GM18517 (cell line): ENCODE data around the gene CR1.
"Not testable (repeated sequence)": the region's sequence is repeated elsewhere in the genome, so short reads cannot be mapped to it uniquely, and the experiment has no call there.

ENCODE experiments used
- ATAC-seq: cut with Tn5 transposase; IDR thresholded peaks from one replicate; pipeline ENCODE4 v1.9.1; 2021; ENCODE audit warnings: mild to moderate bottlenecking, moderate library complexity; ENCODE audit not compliant: unreplicated experiment

CR1 gene

DNA sequence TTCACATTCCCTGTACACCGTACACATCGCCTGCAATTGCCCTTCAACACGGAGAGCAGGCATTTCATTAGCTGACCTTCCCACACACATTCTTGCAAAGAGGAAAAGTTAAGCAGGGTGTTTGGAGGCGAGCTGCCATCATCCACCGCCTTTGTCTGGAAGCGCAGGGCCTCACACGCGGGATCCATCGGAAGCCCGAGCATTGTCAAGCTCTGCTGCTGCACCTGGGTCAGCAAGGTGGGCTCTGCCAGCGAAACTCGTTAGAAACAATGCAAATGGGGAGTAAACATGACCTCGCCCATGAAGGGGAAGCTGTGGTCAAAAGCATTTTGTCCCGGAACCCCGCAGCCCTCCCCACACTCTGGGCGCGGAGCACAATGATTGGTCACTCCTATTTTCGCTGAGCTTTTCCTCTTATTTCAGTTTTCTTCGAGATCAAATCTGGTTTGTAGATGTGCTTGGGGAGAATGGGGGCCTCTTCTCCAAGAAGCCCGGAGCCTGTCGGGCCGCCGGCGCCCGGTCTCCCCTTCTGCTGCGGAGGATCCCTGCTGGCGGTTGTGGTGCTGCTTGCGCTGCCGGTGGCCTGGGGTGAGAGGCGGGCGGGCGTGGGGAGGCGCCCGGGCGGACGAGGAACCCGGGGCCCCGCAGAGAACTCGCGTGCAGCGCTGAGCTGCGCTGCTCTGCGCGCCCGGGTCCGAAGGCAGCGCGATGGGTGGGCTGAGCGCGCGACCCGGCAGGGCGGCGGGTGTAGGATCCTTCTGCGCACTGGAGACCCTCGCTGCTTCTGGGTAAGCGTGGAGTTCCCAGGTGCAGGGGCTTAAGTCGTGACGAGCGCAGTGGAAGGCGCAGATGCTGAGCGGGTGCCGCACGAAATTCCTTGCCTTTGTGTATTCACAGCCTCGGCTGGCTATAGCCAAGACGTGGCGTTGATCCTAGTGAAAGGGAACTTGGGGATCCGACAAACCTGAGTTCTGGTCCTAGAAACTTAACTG, at the start of gene CR1:
Gene CR1, plus strand, starts transcription at position 357 of the 992 bp plus-strand sequence. Its CDS starts 111 bp downstream, at position 468.
- ATAC-seq, result no peak

DNA sequence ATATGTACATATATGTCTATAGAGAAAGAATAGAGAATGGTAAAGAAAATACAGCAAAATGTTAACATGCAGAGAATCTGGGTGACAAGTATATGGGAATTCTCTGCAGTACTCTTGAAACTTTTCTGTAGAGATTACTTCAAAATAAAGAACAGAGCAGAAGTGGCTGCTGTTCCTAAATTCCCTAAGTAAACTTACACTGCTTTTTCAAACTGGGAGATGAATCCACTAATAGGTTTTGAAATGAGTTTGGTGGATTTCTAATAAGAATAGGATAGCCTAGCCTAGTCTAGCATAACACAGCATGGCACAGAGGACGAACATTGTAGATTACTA, 42.3 kb upstream of the CR1 start:
- ATAC-seq, result no peak

DNA sequence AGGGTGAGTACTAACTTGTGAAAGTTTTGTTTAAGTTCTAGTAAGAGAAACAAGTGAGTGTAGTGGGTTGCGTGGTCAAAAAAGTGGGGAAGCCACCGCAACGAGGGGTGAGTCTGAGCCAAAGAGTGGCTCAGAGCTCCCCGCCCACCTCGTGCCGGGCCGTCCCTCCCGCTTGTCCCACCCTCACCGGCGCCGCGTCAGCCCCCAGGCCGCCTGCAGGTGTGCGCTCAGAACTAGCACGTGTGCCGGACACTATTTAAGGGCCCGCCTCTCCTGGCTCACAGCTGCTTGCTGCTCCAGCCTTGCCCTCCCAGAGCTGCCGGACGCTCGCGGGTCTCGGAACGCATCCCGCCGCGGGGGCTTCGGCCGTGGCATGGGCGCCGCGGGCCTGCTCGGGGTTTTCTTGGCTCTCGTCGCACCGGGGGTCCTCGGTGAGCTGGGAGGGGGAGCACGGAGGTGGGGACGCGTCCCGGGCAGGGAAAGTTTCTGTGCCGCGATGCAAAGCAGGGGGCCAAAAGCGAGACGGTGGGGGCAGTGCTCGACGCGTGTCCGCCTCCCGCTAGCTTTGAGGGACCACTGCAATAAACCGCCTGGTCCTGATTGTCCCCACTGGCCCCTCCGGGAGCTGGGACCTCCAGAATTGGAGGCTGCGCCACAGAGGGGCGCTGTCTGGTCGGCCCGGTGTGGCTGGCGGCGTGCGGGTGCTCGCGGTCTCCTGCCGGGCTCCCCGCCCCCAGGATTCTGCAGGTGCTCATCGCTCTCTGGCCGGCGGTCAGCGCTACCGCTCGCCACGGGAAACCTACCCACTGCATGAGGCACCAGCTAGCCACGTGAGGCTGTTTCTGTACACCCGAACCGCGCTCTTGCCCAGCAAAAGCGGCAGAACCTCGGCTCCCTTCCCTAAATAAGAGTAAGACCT, 41.7 kb upstream of the CR1 start, which contains the start of gene CR2:
Gene CR2, plus strand, starts transcription at position 283 of the 919 bp plus-strand sequence. Its CDS starts 91 bp downstream, at position 374.
- peak; percentile 73 for ATAC-seq

DNA sequence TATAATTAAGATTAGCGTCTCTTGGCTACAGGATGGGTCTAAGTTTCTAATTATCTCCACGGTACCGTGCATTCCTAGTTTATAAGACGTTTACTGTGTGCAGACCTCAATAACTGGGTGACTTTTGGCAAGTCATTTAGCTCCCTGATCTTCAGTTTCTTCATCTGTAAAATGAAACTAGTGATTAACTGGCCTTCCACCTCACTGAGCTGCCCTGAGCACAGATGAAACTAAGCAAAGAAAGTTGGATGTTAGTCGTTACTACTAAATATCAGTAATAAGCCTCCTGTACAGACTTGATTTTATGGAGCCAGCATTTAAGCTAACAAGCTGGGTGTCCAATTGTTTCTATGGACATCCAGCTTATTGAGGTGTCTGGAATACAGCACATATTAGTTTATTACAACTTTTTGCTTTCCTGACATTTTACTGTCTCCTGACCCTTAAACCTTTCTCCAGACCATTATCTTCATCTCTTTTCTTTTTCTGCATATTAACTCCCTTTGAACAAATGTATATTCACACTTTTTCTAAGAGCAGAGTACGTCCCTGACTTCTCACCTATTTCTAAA, 40.7 kb upstream of the CR1 start:
- ATAC-seq, result no peak

DNA sequence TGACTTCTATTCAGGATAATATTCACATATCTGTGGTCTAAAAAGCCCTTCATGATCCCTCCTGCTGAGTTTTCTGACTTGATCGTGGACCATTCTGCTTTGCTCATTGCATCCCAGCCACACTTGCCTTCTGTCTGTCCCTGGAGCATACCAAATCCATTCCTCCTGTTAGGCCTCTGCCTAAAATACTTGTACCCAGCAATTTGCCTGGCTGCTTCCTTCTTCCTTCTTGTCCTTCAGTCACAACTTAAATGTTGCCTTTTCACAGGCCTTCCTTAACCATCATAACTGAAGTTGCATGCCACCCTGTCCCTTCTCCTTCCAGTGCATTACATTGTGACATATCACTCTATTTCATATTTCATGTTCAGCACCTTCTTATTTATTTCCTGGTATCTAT, 37.5 kb upstream of the CR1 start:
- ATAC-seq, result no peak

DNA sequence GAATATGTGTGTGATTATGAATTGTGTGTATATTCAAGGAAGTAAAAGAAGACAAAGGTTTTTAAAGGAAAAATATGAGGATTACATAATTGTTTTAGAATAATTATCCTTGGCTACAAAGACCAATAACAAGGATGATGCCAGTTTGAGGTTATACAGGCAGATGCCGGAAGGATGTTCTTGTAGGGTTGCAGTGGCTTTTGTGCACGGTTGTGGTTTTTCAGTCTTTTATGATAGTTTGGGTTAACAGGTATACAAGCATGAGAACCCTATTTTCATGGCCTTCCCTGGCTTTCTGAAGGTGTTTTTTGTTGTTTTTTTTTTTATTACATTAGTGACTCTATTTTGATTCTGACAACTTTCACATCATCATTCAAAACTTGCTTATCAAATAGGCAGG, 36.9 kb upstream of the CR1 start:
- no peak for ATAC-seq

DNA sequence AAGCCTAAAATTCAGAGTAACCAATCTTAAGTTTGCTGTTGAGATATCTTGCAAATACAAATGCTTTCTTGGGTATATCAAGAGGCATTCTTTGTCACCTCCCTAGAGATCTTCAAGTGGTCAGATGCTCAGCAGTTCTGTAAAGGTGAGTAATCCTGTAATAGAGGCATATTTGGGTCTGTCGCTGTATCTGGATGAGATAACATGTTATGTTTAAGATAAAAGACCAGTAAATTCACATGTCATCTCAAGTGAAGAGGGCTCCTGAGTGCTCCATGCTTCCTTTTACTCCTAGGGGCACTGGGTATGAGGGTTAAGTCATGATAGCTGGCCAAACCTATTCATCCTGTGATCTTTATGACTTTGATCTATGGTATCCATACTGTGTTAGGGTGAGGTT, 34.3 kb upstream of the CR1 start:
- ATAC-seq, result no peak

DNA sequence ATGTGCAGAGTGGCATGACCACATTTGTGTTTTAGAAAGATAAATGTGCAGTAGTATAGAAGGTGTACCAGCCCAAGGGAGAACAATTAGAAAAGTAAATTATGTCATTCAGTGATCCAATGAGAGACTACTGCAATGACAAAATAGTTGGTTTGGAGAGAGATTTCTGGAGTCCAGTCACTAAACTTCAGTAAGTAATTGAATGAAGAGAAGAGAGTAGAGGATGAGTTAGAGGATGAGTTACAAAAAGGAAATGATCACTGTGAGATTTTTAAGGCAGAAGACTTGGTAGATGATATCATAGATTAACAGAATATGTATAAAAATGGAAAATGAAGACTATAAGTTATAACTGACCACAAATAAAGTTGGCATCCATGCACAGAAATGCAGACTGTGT, 33.4 kb upstream of the CR1 start:
- no peak for ATAC-seq

DNA sequence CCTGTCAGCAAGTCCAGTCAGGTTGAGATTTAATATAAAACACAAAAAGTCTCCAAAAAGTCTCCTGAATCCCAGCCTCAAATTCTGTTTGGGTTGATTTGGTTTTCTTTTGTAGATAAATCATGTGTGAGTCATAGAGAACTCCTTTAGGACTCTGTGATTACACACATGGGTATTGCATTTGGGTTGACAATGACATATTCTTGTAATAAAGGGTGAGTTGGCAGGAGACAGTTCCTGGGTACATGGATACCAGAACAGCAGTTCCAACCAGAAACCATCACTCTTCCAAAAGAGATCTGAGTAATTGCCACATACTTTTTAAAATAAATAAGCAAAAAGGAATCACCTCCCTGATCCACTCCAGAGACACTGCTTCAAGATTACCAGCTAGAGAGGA, 32.9 kb upstream of the CR1 start:
- no peak for ATAC-seq

DNA sequence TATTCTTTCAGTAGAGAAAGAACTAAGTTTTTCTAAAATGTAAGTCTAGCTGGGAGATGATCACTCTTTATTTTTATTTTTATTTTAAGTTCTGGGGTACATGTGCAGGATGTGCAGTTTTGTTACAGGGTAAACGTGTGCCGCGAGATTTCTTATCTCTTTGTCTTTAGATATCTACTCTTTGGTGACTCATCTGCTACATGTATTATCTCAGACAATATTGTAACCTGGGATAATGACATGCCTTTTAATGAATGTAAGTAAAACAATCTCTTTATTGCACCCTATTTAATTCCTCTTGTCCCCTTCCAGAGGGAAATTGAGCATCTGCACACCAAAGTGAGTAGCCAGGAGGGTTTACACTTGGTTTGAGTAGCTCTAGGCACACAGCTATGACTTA, 32.4 kb upstream of the CR1 start:
- no peak for ATAC-seq

DNA sequence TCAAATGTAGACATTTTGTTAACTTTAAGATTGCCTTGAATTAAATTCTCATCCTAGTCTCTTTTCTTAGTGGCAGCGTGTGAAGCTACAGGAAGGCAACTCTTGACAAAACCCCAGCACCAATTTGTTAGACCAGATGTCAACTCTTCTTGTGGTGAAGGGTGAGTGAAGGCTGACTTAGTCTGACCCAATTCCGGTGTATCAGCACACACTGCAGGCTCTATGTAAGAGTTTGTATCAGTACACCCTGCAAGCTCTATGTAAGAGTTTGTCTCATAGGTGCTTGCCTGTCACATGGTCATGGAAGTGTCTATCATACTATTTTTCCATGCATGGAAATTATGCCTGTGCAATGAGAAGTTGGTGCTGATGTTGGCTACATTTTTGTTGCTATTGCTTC, 25.0 kb upstream of the CR1 start:
- no peak for ATAC-seq

DNA sequence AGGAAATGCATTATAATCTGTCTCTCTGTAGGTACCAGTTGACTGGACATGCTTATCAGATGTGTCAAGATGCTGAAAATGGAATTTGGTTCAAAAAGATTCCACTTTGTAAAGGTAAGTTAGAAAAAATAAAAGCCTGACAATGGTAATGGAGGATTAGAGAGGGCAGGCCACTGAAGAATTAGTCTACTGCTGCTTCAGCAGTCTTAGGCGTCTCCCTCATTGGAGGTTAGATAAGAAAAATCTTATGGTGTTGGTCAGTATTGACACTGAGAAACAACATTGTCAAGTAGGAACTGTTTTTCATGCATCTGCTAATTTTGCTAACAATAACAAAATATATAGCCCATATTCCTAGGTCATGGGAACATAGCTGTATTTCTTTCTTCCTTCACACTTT, 21.7 kb upstream of the CR1 start:
- ATAC-seq, result no peak

DNA sequence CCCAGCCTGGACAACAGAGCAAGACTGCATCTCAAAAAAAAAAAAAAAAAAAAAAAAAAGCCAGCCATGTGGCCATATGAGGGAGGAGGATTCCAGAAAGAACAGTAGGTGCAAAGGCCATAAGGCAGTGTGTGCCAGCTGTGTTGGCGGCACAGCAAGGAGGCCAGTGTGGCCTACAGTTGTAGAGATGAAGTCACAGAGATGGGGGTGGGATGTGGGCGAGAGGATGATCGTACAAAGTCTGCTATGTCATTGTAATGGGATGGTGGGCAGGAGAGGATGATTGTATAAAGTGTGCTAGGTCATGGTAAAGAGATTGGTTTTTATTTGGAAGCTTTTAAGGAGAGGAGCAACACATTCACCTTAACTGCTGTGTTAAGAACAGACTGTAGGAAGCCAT, 9.8 kb upstream of the CR1 start:
- no peak for ATAC-seq

DNA sequence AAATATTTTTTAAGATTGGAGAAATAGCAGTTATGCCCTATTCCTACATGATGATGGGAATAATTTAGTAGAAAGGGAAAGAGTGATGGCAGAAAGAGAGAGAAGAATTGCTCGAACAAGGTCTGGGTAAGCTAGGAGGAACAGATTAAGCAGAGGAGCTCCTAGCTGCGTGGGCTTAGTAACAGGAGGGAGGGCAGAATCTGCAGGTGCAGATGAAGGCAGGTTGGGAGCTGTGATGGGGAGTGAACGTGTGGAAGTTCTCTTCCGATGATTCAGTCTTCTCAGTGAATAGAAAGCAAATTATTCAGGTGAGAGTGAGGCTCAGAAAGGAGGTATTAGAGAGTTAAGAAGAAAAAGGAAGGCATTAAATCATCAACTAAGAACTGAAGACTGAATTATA, 8.3 kb upstream of the CR1 start:
- ATAC-seq, result no peak

DNA sequence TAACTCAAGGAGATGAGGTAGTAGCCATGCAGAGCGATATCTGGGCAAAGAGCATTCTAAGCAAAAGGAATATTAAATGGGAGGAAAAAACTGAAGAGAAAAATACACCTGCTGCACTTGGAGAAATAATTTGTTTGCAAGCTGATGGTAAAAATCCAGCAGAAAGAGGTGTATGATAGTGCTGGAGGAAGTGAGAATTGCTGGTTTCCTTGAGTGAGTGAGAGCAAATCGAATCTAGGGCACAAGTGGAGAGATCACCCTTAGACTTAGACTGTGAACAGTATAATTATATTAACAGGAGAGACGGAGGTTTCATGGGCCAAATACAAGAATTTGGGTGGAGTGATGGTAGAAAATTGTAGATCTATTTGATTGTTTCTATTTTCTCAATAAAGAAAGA, 2.7 kb upstream of the CR1 start:
- ATAC-seq, result no peak

DNA sequence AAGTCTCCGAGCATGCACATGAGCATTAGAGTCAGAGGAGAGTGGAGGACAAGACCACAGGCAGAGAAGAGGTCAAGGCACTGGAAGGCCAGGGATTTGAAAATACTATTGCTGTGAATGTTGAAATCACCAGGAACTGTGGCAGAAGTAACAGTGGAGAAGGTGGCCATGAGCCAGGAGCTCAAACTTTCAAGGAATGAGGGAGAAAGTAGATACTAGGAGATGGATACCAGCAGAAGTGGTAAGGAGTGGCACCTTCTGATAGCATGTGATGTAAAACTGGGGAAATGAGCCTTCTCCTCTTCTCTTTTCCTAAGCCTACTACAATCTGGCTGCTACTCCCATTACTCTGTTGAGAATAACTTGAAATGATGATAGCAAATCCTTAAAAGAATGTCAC, 1.8 kb upstream of the CR1 start:
- ATAC-seq, result no peak

DNA sequence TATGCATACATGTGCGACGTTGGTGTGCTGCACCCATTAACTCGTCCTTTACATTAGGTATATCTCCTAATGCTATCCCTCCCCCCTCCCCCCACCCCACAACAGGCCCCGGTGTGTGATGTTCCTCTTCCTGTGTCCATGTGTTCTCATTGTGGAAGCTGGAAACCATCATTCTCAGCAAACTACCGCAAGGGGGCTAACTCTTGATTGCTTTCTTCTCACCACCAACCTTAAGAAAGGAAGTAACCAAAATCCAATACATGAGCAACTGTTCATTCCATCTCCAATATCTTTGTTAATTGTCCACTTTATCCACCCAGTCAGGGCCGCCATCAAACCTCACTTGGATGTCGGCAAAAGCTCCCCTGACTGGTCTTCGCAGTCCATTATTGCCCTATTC, 676 bp upstream of the CR1 start:
- not testable (repeated sequence) for ATAC-seq

DNA sequence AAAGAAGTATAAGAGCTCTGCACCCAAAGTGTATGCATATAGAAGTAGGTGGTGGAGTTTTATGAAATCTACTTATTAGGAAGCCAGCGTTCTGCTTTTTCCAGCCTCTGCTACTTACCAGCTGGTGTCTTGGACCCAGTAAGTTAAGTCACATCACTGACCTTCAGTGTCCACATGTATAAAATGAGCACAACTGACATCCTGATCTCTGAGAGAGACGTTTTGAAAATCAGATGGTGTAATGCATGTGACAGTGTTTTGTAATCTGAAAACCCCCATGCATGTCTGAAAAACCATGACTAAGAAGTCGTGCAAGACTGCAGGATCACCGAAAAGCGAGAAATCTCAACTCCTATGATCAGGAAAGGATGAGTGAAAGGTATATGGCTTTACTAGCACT, 2.0 kb downstream of the CR1 start:
- ATAC-seq, result no peak

DNA sequence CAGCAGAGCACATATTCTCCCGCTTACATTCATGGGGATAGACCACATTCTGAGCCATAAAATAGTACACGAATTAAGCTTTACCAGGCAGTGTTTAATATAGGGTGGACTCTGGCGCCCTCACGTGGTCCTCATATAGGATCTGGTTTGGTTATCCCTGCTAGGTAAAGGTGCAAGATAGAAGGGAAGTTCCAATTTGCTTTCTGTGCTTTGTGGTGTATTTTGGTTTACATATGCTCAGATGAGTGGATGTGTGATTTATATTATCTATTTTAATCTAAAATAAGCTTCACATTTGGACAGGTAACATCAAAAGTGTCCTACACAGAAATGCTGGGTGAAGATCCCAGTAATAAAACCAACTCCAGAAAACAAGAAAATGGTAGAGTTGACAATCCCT, 3.6 kb downstream of the CR1 start:
- peak; percentile 47 for ATAC-seq

DNA sequence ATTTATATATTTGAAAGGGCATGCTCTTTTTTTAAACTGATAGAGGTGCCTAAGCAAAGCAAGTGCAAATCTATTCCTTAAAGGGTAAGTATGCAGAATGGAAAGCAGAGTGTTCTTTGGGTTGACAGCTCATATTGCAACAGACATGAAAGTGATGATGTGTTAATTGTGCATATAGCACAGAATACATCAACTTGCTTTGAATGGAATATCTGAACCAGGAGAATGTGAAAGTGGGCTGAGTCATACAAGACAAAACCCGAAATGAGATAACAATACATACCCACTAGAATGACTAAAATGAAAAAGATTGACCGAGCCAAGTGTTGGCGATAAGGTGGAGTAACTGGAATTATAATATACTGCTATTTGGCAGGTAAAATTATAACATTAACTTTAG, 4.3 kb downstream of the CR1 start:
- ATAC-seq, result no peak

DNA sequence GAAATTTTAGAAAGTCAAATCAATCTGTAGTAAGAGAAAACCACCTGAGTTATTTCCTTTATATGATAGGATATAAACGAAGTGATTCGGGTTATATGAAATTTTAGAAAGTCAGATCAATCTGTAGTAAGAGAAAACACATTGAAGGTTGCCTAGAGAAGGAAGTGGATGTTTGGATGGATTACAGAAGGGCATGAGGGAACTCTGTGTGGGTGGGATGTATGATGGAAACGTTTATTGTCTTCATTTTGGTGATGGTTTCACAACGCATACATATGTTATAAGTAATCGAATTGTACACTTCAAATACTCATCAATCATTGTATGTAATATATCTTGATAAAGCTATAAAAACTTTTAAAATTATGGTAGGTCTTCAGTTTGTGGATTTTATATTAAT, 5.1 kb downstream of the CR1 start:
- ATAC-seq, result no peak
